Measurements from ENCODE around the gene HECW1. TPM values are rescaled to one million over a fixed set of nuclear protein-coding genes. Genes with fewer than 3 reads are reported as not detected.

Gene HECW1
- total RNA-seq, 4 donors from 2014 or later = 0.06 to 0.99 (median 0.27) TPM

DNA sequence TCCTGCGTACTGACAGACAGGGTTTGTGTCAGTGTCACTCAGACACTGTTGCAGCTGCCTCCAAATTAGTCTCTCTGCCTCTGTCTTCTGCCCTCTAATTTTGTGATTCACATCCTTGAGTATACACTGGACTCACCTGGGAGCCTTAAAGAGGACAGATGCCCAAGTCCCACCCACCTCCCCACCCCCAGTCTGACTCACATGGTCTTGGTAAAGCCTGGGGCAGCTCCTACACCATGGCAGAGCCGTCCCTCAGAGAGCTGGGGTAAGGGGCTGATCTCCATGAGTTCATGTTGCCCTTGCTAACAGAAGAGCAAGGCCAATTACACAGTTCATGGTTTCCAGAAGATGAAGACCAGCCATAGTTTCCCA, 272.8 kb downstream of the HECW1 start:
- intact Hi-C loops (cut with DNase I) = no loop called here
- no peak for DNase-seq (ENCODE audit: extremely low spot score)
- H3K36me3 ChIP-seq = no peaks in the 10 kb centered on the region
- no peaks in the 10 kb centered on the region for H3K4me1 ChIP-seq
- TF ChIP-seq POLR2A (IDR thresholded peaks at IDR 0.05; ENCODE audit: low read depth) (no peak), POLR2AphosphoS5 (IDR thresholded peaks at IDR 0.05) (no peak), EP300 (IDR thresholded peaks at IDR 0.05) (no peak)
- TF ChIP-seq, protein P1, sequence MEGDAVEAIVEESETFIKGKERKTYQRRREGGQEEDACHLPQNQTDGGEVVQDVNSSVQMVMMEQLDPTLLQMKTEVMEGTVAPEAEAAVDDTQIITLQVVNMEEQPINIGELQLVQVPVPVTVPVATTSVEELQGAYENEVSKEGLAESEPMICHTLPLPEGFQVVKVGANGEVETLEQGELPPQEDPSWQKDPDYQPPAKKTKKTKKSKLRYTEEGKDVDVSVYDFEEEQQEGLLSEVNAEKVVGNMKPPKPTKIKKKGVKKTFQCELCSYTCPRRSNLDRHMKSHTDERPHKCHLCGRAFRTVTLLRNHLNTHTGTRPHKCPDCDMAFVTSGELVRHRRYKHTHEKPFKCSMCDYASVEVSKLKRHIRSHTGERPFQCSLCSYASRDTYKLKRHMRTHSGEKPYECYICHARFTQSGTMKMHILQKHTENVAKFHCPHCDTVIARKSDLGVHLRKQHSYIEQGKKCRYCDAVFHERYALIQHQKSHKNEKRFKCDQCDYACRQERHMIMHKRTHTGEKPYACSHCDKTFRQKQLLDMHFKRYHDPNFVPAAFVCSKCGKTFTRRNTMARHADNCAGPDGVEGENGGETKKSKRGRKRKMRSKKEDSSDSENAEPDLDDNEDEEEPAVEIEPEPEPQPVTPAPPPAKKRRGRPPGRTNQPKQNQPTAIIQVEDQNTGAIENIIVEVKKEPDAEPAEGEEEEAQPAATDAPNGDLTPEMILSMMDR (IDR thresholded peaks at IDR 0.05) = no peak
- no peak overlapping the region for H3K27ac ChIP-seq (replicated peaks in 1 of 4)
- H3K4me3 ChIP-seq = no peak overlapping the region
- H3K9me3 ChIP-seq = no peaks in the 10 kb centered on the region
- H3K27me3 ChIP-seq = no peaks in the 10 kb centered on the region
- WGBS = 33% methylated on average over 1 of the region's 2 CpGs

DNA sequence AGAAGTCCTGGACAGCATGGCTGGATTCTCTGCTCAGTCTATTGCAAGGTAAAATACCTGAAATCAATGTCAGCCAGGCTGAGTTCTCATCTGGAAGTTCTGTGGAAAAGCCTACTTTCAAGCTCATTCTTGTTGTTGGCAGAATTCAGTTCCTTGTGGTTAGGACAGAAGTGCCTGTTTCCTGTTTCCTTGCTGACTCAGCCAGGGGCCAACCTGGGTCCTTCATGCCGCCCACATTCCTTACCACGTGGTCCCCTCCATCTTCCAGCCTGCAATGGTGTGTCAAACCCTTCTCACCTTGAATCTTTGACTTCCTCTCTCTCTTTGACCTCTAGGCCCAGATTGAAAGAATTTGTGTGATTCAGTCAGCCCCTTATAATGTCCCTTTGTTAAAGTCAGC, 273.4 kb downstream of the HECW1 start:
- no peaks in the 10 kb centered on the region for H3K36me3 ChIP-seq
- peak; percentile 83 for DNase-seq (ENCODE audit: extremely low spot score)
- intact Hi-C loops (cut with DNase I) = no loop called here

DNA sequence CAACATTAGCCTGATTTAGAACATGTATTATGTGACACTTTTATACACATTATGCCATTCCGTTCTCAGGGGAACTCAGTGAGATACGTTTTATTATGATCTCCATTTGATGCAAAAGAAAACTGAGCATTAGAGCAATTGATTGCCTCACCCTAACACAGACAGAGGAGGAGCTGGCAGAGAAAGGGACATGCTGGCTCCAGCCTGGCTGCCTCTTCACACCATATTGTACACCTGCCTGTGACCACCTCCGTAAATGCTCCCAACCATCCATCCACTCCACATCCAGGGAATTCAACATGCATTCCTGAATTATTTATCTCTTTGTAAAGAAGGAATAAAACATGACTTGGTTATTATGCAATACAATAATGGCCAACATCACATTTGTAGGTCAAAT, 275.5 kb downstream of the HECW1 start:
- no peak overlapping the region for H3K4me3 ChIP-seq
- no peak overlapping the region for H3K27ac ChIP-seq (replicated peaks in 1 of 4)
- no peaks in the 10 kb centered on the region for H3K9me3 ChIP-seq
- TF ChIP-seq, protein P1 (IDR thresholded peaks at IDR 0.05) = no peak
- TF ChIP-seq EP300 (IDR thresholded peaks at IDR 0.05) (no peak), POLR2A (IDR thresholded peaks at IDR 0.05; ENCODE audit: low read depth) (no peak), POLR2AphosphoS5 (IDR thresholded peaks at IDR 0.05) (no peak)
- DNase-seq (ENCODE audit: extremely low spot score) = peak; percentile 60
- no peaks in the 10 kb centered on the region for H3K36me3 ChIP-seq
- 86% methylated on average over 3 of the region's 3 CpGs for WGBS
- peaks cover 0 to 3% (median 1%) of the 10 kb centered on the region in 4 donors for H3K4me1 ChIP-seq
- no peaks in the 10 kb centered on the region for H3K27me3 ChIP-seq
- intact Hi-C loops (cut with DNase I) = no loop called here

More for the DNA sequence above, 273.4 kb downstream of the HECW1 start:
- H3K9me3 ChIP-seq = no peaks in the 10 kb centered on the region
- TF ChIP-seq EP300 (IDR thresholded peaks at IDR 0.05) (no peak), POLR2A (IDR thresholded peaks at IDR 0.05; ENCODE audit: low read depth) (no peak), POLR2AphosphoS5 (IDR thresholded peaks at IDR 0.05) (no peak)
- TF ChIP-seq, protein P1 (IDR thresholded peaks at IDR 0.05) = no peak
- H3K4me3 ChIP-seq = no peak overlapping the region
- H3K27me3 ChIP-seq = no peaks in the 10 kb centered on the region
- WGBS = 80% methylated on average over 2 of the region's 2 CpGs
- H3K27ac ChIP-seq (replicated peaks in 1 of 4) = no peak overlapping the region
- H3K4me1 ChIP-seq = no peaks in the 10 kb centered on the region

DNA sequence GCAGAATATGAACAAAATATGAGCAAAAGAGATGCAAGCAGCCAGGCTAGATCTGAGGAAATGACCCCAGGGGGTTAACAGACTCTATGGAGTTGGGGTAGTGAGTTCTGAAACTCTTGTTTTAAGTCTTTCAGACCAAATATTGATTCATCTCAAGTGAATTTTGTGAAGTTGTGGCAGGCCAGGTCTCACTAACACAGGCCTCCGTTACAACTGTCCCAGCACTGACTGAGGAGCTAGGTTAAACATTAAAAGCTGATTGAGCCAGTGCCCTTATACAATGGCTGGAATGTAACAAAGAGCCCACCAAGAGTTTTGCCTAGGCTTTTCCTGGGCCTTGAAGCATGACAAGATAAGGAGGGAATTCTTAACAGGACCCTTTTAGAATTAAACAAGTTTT, 278.1 kb downstream of the HECW1 start:
- peak; percentile 85 for DNase-seq (ENCODE audit: extremely low spot score)
- Histone ChIP-seq H3K4me3 (no peak overlapping the region), H3K36me3 (no peaks in the 10 kb centered on the region), H3K9me3 (no peaks in the 10 kb centered on the region), H3K4me1 (peaks cover 0 to 8% (median 3%) of the 10 kb centered on the region in 4 donors), H3K27ac (replicated peaks in 1 of 4) (no peak overlapping the region), H3K27me3 (no peaks in the 10 kb centered on the region)
- intact Hi-C loops (cut with DNase I) = no loop called here
- TF ChIP-seq, protein P1 (IDR thresholded peaks at IDR 0.05) = no peak
- TF ChIP-seq EP300 (IDR thresholded peaks at IDR 0.05) = no peak
- WGBS = 86% methylated on average over 1 of the region's 1 CpG

DNA sequence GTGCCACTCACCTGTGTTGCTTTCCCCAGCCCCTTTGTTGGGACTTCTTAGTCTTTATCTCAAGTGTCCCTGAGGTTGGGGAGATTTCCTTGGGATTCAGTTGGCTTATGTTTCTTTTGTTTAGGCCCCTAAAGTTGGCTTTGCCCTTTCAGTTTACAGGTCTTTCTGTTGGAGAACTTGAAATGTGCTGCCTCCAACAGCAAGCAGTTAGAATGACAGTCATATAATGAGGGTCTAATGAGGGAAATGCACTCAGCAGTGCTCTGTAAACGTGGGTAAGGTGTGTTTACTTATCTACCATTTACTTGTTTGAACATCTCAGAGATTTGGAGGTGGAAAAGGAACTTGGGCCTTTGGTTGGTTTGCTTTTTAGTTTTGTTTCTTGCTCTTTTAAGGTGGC, 279.1 kb downstream of the HECW1 start:
- intact Hi-C loops (cut with DNase I) = no loop called here
- Histone ChIP-seq H3K36me3 (no peaks in the 10 kb centered on the region), H3K4me1 (peaks cover 0 to 8% (median 3%) of the 10 kb centered on the region in 4 donors), H3K27ac (replicated peaks in 1 of 4) (no peak overlapping the region), H3K9me3 (no peaks in the 10 kb centered on the region), H3K27me3 (no peaks in the 10 kb centered on the region), H3K4me3 (no peak overlapping the region)
- TF ChIP-seq POLR2AphosphoS5 (IDR thresholded peaks at IDR 0.05) = no peak
- TF ChIP-seq EP300 (IDR thresholded peaks at IDR 0.05) = no peak
- TF ChIP-seq POLR2A (IDR thresholded peaks at IDR 0.05; ENCODE audit: low read depth) = no peak
- TF ChIP-seq, protein P1 (IDR thresholded peaks at IDR 0.05) = no peak
- peak; percentile 78 for DNase-seq (ENCODE audit: extremely low spot score)
- 45% methylated on average over 1 of the region's 1 CpG for WGBS

All from esophagus muscularis mucosa (tissue), 4 donors.